ENCODE measurements around the gene TRNP1. TPM values are rescaled to one million over a fixed set of nuclear protein-coding genes. Genes with fewer than 3 reads are reported as not detected.

Gene TRNP1
- total and polyA plus RNA-seq, 2 of the 4 experiments (the other 2 are of a cell fraction), result 63.3 to 91.6 TPM

GRCh38 chr1:27004471-27005165 lies 11.1 kb downstream of the TRNP1 start (continued):
- TF ChIP-seq MAFK (IDR thresholded peaks at IDR 0.05; ENCODE audit: low read depth, low read length) (no peak), SMC3 (IDR thresholded peaks at IDR 0.05; ENCODE audit: low read depth, low read length) (no peak)

DNA sequence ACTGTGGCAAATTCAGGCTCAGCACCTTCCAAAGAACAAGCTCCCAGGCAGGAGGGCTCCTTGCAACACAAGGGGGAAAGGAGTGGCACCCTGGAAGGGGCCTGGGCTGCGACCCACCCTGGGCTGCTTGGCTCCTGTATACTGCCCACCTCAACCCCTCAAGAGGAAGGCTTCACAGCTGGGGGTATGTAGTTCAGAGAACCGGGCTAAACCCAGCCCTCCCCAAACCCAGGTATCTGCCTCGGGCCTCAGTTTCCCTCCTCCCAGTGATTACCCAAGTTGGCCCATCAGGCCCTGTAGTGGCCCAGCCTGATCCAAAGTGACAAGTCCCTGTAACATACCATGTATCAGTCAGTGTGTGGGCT lies 11.7 kb downstream of the TRNP1 start:
- Histone ChIP-seq H3K4me2 (ENCODE audit: low read depth, low read length) (0 out of 2 replicates have a peak overlapping the region, but pooled peaks have one; percentile 13), H2AK5ac (ENCODE audit: low read depth, low read length) (peak overlapping the region; percentile 70; the same call in 1 of the 2 replicates), H3K36me3 (ENCODE audit: control insufficient read depth, insufficient read depth, low read length) (peaks cover 6% of the 10 kb centered on the region), H4K91ac (ENCODE audit: insufficient read depth, low read depth, low read length) (peak overlapping the region; percentile 27; the same call in 1 of the 2 replicates), H3K9me1 (ENCODE audit: insufficient read depth, low read length) (peaks cover 38% of the 10 kb centered on the region), H2BK20ac (ENCODE audit: low read depth, low read length) (no peak overlapping the region), H3K14ac (replicated peaks; ENCODE audit: low read depth, low read length) (no peak overlapping the region), H3K23ac (ENCODE audit: low read depth, low read length) (no peak overlapping the region), H4K8ac (ENCODE audit: low read depth in 2 of 2, low read length in 2 of 2) (peak overlapping the region; percentile 20 to 30; a peak in 1 of 4 replicates), H3K4ac (ENCODE audit: low read depth, low read length) (peak overlapping the region; percentile 42), H3K79me1 (ENCODE audit: low read depth in 1 of 2, low read length in 2 of 2) (peaks cover 19 to 81% of the 10 kb centered on the region in 2 experiments; a peak in 3 of 4 replicates), H3K27ac (ENCODE audit: insufficient read depth, low read length) (peak overlapping the region; percentile 8; the same call in 1 of the 2 replicates), H3K9ac (ENCODE audit: low read depth, low read length) (0 out of 2 replicates have a peak overlapping the region, but pooled peaks have one; percentile 18), H2AFZ (replicated peaks; ENCODE audit: low read length, poor library complexity) (peak overlapping the region; percentile 72), H2AK9ac (replicated peaks; ENCODE audit: low read depth, low read length, poor library complexity) (peak overlapping the region; percentile 61), H3K9me3 (ENCODE audit: control insufficient read depth, insufficient read depth, low read length) (no peaks in the 10 kb centered on the region), H2BK5ac (ENCODE audit: low read depth, low read length, poor library complexity, severe bottlenecking) (peak overlapping the region; percentile 32), H3K4me1 (ENCODE audit: control insufficient read depth, insufficient read depth, low read length) (peaks cover 35% of the 10 kb centered on the region), H4K5ac (ENCODE audit: low read depth, low read length) (peak overlapping the region; percentile 19; the same call in 1 of the 2 replicates), H3K56ac (ENCODE audit: extremely low read depth, insufficient read depth, low read length) (no peak overlapping the region), H4K20me1 (ENCODE audit: insufficient read depth, low read length) (peaks cover 7% of the 10 kb centered on the region; the same call in 1 of the 2 replicates), H3K4me3 (ENCODE audit: insufficient read depth, low read depth, low read length) (no peak overlapping the region), H2BK120ac (ENCODE audit: low read depth, low read length) (no peak overlapping the region), H2BK15ac (ENCODE audit: low read depth, low read length) (peak overlapping the region; percentile 16; the same call in 1 of the 3 replicates), H3K27me3 (ENCODE audit: control insufficient read depth, insufficient read depth, low read length) (no peaks in the 10 kb centered on the region), H3K18ac (ENCODE audit: low read depth, low read length) (no peak overlapping the region)
- ChIA-PET CTCF (interaction anchor here (1.3 kb wide), 1 partner anchor 38 kb away, joined by 3 read pairs; no protein-coding TSS in a partner anchor), POLR2A (ENCODE audit: unreplicated experiment) (no interaction called here)
- DNase-seq, result no peak
- in situ Hi-C loops (cut with MboI; ENCODE audit: low sequenced_read_pairs) (no loop called here), dilution Hi-C loops (cut with HindIII; ENCODE audit: low sequenced_read_pairs, unreplicated experiment) (no loop called here), intact Hi-C loops (cut with micrococcal nuclease) (no loop called here)
- no peak for ATAC-seq (ENCODE audit: low read depth)
- 100% methylated on average over 1 of the region's 3 CpGs; no CpG with 5 or more reads in 1 of the 2 experiments for WGBS, 2 experiments (ENCODE audit: extremely low coverage in 2 of 2, insufficient read length in 1 of 2)
- BruUV-seq (replicated peaks), result no TSS peak
- no peak for TF ChIP-seq RAD21 (IDR thresholded peaks at IDR 0.05; ENCODE audit: low read length)
- TF ChIP-seq RCOR1 (IDR thresholded peaks at IDR 0.05; ENCODE audit: insufficient replicate concordance, low read length), result no peak
- no peak for TF ChIP-seq CEBPB (IDR thresholded peaks at IDR 0.05; ENCODE audit: low read depth, low read length)
- TF ChIP-seq, protein P1, sequence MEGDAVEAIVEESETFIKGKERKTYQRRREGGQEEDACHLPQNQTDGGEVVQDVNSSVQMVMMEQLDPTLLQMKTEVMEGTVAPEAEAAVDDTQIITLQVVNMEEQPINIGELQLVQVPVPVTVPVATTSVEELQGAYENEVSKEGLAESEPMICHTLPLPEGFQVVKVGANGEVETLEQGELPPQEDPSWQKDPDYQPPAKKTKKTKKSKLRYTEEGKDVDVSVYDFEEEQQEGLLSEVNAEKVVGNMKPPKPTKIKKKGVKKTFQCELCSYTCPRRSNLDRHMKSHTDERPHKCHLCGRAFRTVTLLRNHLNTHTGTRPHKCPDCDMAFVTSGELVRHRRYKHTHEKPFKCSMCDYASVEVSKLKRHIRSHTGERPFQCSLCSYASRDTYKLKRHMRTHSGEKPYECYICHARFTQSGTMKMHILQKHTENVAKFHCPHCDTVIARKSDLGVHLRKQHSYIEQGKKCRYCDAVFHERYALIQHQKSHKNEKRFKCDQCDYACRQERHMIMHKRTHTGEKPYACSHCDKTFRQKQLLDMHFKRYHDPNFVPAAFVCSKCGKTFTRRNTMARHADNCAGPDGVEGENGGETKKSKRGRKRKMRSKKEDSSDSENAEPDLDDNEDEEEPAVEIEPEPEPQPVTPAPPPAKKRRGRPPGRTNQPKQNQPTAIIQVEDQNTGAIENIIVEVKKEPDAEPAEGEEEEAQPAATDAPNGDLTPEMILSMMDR (conservative IDR thresholded peaks at IDR 0.05; ENCODE audit: low read depth, low read length), result no peak
- TF ChIP-seq, protein P2, sequence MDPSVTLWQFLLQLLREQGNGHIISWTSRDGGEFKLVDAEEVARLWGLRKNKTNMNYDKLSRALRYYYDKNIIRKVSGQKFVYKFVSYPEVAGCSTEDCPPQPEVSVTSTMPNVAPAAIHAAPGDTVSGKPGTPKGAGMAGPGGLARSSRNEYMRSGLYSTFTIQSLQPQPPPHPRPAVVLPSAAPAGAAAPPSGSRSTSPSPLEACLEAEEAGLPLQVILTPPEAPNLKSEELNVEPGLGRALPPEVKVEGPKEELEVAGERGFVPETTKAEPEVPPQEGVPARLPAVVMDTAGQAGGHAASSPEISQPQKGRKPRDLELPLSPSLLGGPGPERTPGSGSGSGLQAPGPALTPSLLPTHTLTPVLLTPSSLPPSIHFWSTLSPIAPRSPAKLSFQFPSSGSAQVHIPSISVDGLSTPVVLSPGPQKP (IDR thresholded peaks at IDR 0.05; ENCODE audit: borderline replicate concordance, low read depth, low read length), result no peak
- TF ChIP-seq FOS (IDR thresholded peaks at IDR 0.05; ENCODE audit: low read depth, low read length), result no peak
- no peak for TF ChIP-seq SMC3 (IDR thresholded peaks at IDR 0.05; ENCODE audit: low read depth, low read length)
- no peak for TF ChIP-seq BHLHE40 (IDR thresholded peaks at IDR 0.05; ENCODE audit: low read depth, low read length)
- TF ChIP-seq MAFK (IDR thresholded peaks at IDR 0.05; ENCODE audit: low read depth, low read length), result no peak
- no peak for TF ChIP-seq POLR2A (IDR thresholded peaks at IDR 0.05; ENCODE audit: low read depth, low read length)
- TF ChIP-seq MXI1 (IDR thresholded peaks at IDR 0.05; ENCODE audit: borderline replicate concordance, low read depth, low read length), result no peak
- TF ChIP-seq NFE2L2 (IDR thresholded peaks at IDR 0.05; ENCODE audit: low read depth, low read length), result no peak
- TF ChIP-seq MAZ (IDR thresholded peaks at IDR 0.05; ENCODE audit: borderline replicate concordance, low read depth, low read length), result no peak
